GM21390 (cell line): ENCODE results near the gene HAVCR2.
A peak's percentile ranks its signal among the peaks of the same experiment; 100 is the strongest.
"Not testable (repeated sequence)": the region's sequence is repeated elsewhere in the genome, so short reads cannot be mapped to it uniquely, and the experiment has no call there.

Source experiments
- ATAC-seq: cut with Tn5 transposase; IDR thresholded peaks from one replicate; pipeline ENCODE4 v1.9.1; 2021; ENCODE audit not compliant: unreplicated experiment

Gene HAVCR2

DNA sequence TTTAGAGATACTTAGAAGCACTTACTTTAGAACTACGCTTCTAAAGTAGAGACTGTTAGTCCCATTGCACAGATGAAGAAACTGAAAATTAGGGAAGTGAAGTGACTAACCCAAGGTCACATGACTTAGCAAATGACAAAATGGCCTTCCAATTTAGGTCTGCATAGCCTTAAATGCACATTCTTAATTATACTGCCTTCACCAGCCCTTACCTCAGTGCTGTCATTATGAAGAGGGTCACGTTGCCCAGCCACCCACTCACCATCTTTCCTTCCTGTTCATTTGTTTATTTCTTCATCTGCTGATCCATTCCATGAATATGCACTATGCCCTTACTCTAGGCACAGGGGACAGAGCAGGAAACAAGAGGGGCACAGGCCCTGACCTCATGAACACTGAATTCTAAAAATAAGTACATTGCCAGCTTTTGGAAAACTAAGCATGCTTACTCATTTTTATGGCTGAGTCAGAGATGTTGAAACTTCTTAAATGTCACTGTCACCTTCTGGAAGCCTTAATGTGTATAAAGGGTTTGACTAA lies 8.6 kb downstream of the HAVCR2 start:
- ATAC-seq, result no peak

DNA sequence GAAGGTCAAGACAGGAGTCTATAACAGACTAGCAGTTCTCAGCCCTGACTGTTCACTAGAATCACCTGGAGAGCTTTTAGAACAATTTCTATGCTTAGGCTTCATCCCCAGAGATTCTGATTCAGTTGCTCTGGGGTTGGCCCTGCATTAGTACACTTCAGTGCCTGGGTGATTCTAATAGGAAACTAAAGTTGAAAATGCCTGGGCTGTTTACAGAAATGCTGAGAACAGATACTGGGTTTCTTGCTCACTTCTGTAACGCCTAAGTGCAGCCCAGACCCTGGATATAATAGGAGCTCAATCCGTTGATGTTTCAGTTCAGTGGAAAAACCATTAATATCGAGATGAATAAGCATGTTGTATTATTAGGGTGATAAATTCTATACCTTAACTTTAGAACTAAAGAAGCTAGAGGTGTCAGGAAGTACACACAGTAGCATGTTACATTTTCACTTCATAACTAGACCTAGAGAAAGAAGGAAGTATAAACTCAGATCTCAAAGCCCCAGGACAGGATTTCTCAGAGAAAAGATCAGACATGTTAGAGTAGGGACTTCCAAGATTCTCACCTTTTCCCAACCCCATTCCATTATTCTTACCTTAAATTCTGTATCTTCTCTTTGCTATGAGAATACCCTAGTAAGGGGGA lies 20.4 kb downstream of the HAVCR2 start:
- peak; percentile 71 for ATAC-seq

DNA sequence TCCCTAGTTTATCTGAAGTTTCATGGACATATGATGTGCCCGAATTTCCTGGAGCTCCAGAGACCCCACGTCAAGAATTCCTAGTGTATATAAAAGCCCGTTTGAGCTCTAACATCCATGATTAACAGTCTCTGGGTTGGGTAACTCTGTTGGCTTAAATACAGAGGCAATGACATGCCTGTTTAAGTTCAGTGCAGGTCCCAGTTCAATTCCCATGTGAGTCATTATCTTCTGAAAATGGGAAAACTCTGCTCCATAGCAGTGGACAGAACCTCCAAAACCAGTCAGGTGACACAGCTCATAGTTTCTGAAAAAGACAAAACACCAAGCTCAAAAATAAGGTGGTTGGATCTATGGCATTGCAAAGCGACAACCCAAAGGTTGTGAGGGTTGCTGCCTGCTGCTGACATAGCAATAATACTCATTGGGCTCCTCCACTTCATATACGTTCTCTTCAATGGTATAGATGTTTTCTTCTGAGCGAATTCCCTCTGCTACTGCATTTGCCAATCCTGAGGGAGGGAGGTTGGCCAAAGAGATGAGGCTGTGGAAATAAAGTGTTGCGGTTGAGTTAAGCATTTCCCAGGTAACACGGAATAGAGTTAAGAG lies 22.0 kb downstream of the HAVCR2 start:
- ATAC-seq, result no peak

DNA sequence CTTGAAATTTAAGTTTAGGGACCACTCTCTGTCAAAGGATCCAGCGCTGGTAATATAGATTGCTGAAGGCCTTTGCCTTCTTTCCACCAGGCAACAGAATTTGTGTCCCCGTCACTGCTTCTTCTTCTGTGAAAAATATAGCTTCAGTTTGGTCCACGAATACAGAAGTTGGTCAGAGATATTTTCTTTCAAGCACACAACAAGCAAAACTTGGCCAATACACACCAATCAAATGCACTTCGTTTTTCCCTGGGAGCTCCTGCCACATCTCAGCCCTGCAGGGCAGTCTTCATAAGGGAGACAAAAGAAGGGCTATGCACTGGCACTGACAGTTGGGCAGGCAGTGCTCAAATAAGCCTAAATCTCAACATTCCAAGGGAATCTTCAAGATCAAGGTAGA lies 22.9 kb downstream of the HAVCR2 start:
- ATAC-seq, result no peak

DNA sequence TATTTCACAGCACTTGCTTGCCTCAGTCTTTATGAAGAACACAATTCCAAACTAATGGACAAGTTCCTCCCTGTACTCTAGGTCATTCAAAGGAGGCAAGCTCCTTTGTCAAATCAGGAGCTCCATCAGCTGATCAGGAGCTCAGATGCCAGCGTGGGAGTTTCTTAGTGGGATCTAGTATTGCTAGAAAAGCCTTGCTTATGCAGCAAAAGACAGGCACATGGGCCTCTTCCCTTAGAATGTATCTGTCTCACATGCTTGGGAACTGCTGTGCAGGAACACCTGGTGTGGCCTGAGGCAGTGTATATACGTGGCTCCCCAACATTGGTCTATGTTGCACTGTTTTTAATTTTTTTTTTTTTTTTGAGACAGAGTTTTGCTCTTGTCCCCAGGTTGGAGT lies 28.6 kb downstream of the HAVCR2 start:
- ATAC-seq, result no peak

DNA sequence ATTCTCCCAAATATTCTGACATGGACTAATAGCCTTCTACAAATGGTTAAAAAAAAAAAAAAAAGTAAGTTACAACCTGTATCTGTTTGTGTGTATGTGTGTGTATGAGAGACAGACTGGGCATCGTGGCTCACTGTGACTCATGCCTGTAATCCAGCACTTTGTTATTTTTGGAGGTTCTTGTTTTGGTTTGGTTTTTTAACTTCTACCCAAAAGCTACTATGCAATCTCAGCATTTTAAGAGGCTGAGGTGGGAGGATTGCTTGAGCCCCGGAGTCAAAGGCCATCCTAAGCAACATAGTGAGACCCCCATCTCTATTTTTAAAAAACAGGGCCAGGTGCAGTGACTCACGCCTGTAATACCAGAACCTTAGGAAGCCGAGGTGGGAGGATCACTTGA lies 32.3 kb downstream of the HAVCR2 start:
- ATAC-seq, result no peak

DNA sequence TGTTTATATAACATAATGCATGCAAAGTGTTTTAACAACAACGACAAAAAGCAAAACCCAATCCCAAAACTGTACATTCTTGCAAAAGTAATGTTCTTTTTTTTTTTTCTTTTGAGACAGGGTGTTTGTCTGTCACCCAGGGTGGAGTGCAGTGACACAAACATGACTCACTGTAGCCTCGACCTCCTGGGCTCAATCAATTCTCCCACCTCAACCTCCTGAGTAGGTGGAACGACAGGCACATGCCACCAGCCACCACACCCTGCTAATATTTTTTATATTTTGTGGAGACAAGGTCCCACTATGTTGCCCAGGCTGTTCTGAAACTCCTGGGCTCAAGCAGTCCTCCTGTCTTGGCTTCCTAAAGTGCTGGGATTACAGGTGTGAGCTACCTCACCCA lies 36.3 kb downstream of the HAVCR2 start:
- ATAC-seq, result no peak

DNA sequence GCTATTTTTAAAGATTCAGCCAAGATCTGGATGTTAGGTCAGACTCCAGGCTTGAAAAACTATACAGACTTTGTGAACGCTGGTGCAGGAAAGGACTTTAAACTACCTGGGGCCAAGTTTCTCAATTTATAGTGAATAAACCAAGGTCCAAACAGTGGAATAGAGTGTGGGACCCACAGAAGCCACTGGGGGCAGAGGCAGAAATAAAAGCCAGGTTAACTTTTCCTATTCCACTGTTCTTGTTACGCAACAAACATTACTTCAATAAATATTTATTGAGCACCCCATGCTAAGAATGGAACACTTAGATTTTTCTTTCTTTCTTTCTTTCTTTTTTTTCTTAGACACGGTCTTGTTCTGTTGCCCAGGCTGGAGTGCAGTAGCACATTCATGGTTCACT lies 38.9 kb downstream of the HAVCR2 start:
- no peak for ATAC-seq

DNA sequence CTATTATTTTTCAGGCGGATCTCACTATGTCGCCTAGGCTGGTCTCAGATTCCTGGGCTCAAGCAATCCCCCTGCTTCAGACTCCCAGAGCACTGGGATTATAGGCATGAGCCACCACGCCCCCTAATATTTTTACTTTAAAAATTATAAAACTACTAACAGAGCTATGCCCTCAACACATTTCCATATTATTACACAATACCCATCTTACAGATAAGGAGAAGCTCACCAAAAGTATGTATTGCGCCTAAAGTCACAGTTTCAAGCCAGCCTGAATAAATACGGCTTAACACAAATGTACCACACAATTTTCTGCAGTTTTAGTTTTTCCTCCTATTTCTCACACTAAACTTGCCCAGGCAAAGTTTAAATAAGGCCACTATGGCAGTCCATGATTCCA lies 40.1 kb downstream of the HAVCR2 start:
- ATAC-seq, result no peak

DNA sequence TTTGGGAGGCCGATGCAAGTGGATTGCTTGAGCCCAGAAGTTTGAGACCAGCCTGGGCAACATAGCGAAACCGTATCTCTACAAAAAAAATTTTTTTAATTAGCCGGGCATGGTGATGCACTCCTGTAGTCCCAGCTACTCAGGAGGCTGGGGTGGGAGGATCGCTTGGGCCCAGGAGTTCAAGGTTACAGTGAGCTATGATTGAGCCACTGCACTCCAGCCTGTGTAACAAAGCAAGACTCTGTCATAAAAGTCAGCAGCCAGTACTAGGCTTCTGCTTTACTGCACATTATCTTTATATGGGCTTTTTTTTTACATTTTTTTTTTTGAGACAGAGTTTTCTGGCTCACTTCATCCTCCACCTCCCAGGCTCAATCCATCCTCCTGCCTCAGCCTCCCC lies 40.5 kb downstream of the HAVCR2 start:
- no peak for ATAC-seq

DNA sequence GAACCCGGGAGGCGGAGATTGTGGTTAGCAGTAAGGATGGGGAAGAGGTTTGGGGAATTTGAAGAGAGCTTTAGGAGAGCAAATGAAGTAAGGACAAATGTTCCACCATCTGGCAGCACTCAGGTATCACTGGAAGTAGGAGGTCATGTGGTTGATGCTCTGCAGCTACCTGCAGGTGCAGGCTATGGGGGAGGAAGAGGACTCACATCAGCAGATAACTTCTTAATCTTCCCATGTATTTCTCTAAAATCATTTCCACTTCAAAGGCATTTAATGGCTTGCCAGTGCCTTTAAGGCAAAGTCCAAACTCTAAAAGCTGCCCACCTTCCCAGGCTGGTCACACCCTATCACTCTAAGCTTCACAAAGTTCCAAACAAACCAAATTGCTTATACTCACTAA lies 41.8 kb downstream of the HAVCR2 start:
- ATAC-seq, result no peak

DNA sequence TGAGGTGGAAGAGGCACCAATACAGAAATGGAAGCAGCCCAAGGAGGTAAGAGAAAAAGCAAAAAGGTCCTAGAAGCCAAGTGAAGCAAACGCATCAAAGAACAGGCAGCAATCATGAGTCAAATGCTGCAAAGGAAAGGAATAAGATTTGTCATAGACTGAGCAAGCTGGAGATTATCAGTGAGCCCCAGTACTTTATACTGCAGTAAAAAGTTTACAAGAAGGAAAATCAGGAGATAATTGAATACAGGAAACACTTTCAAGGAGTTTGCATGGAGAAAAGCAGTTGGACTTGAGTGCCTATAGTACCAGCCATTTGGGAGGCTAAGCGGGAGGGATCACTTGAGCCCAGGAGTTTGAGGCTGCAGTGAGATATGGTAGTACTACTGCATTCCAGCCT lies 42.8 kb downstream of the HAVCR2 start:
- no peak for ATAC-seq

DNA sequence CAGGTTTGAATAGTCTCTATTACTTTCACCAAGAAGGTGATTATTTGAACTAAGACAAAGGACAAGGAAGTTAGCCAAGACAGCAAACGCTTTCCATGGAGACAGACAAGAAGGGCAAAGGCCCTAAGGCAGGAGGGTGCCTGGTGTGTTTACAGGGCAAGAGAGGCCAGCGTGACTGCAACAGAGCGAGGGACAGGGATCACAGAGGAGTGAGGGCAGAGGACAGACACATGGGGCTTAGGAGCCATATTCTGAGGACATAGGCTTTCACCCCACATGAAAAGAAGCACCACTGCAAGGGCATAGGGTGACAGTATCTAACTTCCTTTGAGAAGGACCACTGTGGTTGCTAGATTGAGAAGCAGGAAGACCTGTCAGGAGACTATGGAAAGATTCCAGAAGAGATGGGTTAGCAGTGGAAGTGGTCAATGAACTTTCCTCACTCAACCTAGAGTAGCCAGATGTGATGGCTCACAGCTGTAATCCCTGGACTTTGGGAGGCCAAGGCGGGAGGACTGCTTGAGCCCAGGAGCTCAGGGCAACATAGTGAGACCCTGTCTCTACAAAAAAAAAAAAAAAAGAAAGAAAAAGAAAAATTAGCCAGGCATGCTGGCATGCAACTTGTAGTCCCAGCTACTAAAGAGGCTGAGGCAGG lies 44.9 kb downstream of the HAVCR2 start:
- ATAC-seq, result no peak

DNA sequence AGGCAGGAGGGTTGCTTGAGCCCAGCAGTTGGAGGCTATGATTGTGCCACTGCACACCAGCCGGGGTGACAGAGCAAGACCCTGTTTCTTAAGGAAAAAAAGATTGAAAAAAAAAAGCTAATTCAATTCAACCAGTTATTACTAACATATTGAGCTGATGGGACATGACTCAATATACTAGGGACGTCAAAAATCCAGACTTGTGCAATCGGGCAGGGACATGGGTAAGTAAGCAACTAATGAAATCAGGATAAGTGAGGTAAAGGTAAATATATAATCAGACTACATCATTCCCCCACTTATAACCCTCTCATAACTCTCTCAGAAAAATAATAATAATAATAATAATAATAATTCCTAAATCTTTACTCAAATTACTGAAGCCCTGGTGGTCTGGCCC lies 49.0 kb downstream of the HAVCR2 start:
- ATAC-seq, result no peak

DNA sequence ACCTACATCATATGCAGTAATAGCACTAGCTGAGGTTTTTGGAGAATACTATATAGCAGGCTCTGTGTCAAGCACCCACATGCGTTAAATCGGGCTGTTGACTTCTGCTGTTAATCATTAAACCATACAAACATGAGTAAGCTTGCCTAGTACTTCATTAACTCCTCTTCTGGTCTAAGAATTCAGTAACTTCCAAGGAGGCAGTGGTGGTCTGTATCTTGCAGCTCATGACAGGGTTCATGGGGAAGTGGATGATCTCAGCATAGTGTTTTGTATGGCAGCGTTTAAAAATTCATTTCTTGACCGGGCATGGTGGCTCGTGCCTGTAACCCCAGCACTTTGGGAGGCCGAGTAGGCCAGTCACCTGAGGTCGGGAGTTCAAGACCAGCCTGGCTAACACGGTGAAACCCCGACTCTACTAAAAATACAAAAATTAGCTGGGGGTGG lies 49.7 kb downstream of the HAVCR2 start, which contains the start of gene HAVCR1:
Gene HAVCR1 (minus strand): TSS at position 24 of the 447 bp plus-strand sequence. CDS start 1,173 bp downstream, outside the sequence.
- no peak for ATAC-seq

DNA sequence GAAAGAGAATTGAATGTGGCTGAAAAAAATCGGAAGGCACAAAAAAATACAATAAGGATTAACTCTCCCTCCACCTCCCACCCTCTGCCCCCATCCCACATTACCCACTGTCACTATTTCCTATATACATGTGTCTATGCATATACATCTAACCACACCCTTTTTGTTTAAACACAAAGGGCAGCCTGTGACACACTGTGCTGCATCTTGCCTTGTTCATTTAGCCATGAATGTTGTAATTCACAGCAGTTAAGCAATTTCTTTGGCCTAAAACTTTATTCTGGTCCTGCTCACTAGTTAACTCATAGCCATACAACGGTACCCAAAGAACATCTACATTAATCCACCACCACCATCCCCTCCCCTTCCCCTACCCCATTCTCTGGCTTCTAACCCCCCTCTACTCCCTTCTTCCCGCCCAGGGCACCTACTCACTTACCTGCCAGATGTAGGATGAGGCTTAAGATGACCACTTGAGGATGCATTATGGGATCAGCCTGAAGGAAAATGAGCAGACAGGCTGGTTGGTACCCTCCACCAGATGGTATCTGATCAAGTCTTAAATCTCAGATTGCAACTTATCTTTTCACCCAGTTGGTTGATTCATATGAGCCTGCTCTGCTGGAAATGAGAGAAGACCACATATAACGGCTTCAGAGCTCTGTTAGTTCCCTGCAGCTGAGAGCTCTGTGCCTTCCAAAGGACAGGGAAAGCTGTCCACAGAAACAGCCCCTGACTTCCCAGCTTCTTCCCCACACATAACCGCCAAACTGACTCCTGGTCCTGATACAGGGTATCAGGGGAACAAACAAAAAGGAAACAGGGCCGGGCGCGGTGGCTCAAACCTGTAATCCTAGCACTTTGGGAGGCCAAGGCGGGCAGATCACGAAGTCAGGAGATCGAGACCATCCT lies 51.1 kb downstream of the HAVCR2 start:
- no peak for ATAC-seq

DNA sequence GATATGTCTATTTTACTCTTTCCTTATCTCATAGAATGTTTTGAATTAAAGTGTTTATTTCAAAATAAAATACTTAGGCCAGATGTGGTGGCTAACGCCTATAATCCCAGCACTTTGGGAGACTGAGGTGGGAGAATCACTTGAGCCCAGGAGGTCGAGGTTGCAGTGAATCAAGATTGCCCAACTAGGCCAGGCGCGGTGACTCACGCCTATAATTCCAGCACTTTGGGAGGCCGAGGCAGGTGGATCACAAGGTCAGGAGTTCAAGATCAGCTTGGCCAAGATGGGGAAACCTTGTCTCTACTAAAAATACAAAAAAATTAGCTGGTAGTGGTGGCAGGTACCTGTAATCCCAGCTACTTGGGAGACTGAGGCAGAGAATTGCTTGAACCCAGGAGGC lies 52.0 kb downstream of the HAVCR2 start:
- ATAC-seq, result not testable (repeated sequence)

DNA sequence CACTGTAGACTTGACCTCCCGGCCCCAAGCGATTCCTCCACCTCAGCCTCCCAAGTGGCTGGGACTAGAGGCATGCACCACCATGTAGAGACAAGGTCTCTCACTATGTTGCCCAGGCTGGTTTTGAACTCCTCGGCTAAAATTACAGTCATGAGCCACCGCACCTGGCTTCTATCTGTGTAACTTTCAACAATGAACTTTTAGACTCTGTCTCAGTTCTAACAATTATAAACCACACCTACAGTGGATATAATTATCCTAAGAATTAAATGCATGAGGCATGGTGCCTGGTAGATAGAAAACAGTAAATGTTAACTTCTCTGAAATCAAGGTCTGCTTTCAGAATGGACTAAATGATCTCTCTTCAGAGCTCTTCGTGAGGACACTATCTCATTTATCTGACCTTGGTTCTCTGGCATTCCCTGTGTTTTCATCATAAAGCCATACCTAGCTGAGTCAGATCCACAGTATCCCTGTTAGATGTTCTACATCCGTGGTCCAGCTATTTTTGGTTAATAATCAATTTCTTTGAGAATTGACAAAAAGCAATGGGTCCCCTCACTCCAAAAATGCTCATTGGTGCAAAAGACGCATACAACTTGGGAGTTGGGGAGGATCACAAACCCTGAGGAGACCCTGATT lies 57.1 kb downstream of the HAVCR2 start:
- ATAC-seq, result no peak

DNA sequence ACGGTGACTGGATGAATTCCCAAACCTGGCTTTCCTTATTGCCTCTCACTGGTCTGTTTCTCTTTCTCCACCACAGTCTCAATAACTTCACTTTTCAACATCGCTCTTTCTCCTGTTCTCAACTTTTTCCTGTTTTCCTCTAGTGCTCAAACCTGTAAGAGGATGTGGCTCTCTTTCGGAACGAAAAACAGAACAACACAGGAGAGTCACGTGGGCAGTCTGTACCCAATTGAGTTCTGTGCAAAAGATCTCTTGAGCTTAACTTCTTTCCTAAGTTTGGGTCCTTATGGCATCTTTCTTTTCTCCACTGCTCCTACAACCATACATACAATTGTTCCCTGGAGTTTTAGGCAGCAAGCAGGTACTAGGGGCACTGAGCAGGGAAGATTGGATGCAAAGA lies 58.8 kb downstream of the HAVCR2 start:
- no peak for ATAC-seq

DNA sequence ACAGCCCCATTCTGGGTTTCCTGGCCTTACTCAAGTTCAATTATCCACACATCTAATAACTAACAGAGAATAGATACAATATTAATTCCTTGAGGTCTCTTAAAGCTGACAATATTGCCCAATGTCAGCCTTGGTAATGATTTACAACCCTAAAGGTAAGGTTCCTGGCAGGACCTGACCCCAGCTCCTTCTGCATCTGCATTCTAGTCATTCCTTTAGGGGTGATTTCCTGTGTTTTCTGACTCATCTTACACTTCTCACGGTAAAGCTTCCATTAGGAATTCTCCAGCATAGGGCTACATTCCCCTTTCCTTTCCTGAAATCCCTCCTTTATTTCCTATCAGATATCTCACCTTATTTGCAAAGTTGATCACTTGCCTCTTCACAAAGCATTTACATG lies 59.2 kb downstream of the HAVCR2 start:
- no peak for ATAC-seq

DNA sequence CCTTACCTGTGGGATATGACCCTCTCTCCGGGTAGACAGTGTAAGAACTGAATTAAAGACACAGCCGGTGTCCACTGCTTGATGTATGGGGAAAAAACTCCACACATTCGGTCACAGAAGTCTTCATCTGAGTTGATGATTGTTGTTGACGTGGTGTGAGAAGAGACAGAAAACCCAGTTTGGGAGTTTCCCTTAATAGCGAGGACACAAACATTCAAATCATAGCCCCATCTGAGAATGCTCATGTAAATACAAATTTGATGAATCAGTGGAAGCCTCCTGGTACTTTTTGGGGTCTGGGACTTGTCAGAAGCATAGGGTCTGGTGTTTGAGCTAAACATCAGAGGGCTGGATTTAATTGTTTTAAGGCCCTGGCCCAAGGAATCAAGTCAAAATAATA lies 60.9 kb downstream of the HAVCR2 start:
- ATAC-seq, result no peak
